ENCODE measurements around the gene PRR33.

Gene PRR33

GRCh38 chr11:1927026-1927847, 35.5 kb upstream of the PRR33 start:
- no peak for TF ChIP-seq CTCF (IDR thresholded peaks at IDR 0.05; ENCODE audit: insufficient read depth, low read depth, low read length, missing control alignments)
- H3K4me3 ChIP-seq (ENCODE audit: low read depth, low read length), result no peak overlapping the region
- no peak for DNase-seq (ENCODE audit: low read depth)

- H3K4me3 ChIP-seq (ENCODE audit: low read depth, low read length), result no peak overlapping the region
- no peak for DNase-seq (ENCODE audit: low read depth)
- TF ChIP-seq CTCF (IDR thresholded peaks at IDR 0.05; ENCODE audit: insufficient read depth, low read depth, low read length, missing control alignments), result no peak
These were observed 34.7 kb upstream of the PRR33 start for GRCh38 chr11:1926156-1927025.

- no peak overlapping the region for H3K4me3 ChIP-seq (ENCODE audit: low read depth, low read length)
- DNase-seq (ENCODE audit: low read depth), result no peak
- no peak for TF ChIP-seq CTCF (IDR thresholded peaks at IDR 0.05; ENCODE audit: insufficient read depth, low read depth, low read length, missing control alignments)
These were observed 33.9 kb upstream of the PRR33 start for GRCh38 chr11:1925373-1926155.

GRCh38 chr11:1924646-1925372, 33.1 kb upstream of the PRR33 start:
- DNase-seq (ENCODE audit: low read depth), result no peak
- no peak overlapping the region for H3K4me3 ChIP-seq (ENCODE audit: low read depth, low read length)
- TF ChIP-seq CTCF (IDR thresholded peaks at IDR 0.05; ENCODE audit: insufficient read depth, low read depth, low read length, missing control alignments), result no peak

- TF ChIP-seq CTCF (IDR thresholded peaks at IDR 0.05; ENCODE audit: insufficient read depth, low read depth, low read length, missing control alignments), result no peak
- no peak overlapping the region for H3K4me3 ChIP-seq (ENCODE audit: low read depth, low read length)
- no peak for DNase-seq (ENCODE audit: low read depth)
These were observed 32.5 kb upstream of the PRR33 start for GRCh38 chr11:1924181-1924580.
